HG03159 (cell line): ENCODE results near the gene ACTL6A.

Experiments
- ATAC-seq: cut with Tn5 transposase; IDR thresholded peaks from one replicate; pipeline ENCODE4 v1.9.1; 2021; ENCODE audit warnings: mild to moderate bottlenecking, moderate library complexity; ENCODE audit not compliant: unreplicated experiment

ACTL6A gene

DNA sequence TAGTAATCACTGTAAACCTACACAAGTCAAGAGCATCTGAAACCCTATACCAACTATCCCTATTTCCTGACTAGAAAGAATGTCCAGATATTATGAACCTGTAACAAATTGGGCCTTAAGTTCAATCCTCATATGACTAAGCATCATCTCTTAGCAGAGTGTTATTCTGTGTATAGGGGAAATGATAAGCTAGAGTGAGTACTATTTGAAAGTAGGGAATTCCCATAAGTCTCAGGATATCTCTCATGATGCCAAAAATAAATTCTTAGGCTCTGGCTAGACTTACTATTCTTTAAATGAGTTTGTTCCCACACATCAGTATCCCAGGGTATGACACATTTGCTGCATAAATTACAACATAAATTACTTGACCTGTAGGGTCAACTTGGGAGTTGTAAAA, 26.4 kb downstream of the ACTL6A start:
- ATAC-seq = no peak

DNA sequence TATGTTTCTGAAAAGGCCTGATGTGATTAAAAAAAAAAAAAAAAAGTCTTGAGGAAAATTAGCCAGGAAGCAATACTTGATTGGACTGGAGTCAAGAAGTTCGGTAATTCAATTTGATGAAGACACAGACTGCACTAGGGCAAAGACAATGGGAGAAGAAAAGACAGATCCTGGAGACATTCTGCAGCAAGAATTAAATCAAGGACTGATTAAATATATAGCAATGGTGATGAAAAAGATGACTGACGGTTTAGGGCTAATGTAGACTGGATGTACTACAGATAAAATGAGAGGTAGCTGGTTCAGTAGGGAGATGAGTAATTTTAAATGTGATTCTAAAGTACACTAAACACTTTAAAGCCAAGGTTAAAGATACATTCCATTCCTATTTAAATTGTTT, 27.9 kb downstream of the ACTL6A start:
- ATAC-seq = no peak

DNA sequence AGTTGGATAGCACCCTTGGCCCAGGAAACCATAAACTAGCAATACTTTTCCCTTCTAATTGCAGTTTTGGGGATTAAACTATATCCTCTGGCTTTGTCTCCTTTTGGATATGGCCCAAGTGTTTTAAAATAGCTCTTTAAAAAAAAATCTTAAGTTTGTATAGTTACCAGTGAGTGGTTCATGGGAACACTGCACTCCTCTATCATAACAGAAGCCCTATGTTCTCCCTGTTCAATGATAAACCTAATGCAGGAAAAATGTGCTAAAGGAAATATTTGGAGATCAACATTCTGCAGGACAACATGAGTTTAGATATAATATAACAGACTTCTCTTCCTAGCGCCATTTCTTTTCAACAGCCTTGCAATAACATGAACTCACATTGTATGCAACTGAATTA, 28.6 kb downstream of the ACTL6A start:
- ATAC-seq = no peak

DNA sequence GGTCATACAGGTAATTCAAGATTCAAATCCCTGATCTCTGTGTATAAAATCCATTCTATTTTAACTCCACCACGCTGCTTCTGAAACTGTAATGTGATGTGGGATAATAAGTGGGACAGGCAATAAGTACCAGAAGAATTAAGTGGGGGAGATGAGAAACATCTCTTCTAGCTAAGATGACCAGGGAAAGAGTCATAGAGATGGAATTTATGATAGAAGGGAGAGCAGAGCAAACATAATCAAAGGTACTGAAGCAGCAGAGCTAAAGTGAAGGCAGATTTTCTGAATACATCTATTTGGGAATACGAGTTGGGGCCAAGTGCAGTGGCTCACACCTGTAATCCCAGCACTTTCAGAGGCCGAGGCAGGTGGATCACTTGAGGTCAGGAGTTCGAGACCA, 36.8 kb downstream of the ACTL6A start:
- no peak for ATAC-seq

DNA sequence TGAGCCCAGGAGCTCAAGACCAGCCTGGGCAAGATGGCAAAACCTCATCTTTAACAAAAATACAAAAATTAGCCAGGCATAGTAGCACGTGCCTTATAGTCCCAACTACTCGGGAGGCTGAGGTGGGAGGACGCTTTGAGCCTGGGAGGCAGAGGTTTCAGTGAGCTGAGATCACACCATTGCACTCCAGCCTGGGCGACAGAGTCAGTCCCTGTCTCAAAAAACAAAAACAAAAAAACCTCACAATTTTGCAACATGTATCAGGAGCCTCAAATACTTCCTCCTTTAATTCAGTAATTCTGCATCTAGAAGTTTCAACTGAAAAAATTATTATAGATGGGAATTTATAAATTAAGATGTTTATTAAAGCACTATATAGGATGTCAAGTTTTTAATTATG, 40.6 kb downstream of the ACTL6A start:
- ATAC-seq = no peak

DNA sequence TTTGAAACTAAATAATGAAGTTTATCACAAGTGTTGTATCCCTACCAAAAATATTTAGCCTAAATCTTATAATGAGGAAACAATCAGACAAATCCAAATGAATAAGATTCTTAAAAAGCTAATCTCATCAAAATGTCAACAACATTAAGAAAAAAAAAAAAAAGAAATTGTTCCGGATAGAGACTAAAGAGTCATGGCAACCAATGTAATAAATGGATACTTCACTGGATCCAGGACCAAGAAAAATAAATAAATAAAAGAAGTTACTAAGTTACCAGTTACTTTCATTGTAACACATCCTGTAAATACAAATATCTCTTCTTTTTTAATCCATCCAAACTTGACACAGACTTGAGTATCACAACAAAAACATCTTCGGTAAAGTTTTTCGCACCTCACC, 41.1 kb downstream of the ACTL6A start:
- ATAC-seq = no peak

DNA sequence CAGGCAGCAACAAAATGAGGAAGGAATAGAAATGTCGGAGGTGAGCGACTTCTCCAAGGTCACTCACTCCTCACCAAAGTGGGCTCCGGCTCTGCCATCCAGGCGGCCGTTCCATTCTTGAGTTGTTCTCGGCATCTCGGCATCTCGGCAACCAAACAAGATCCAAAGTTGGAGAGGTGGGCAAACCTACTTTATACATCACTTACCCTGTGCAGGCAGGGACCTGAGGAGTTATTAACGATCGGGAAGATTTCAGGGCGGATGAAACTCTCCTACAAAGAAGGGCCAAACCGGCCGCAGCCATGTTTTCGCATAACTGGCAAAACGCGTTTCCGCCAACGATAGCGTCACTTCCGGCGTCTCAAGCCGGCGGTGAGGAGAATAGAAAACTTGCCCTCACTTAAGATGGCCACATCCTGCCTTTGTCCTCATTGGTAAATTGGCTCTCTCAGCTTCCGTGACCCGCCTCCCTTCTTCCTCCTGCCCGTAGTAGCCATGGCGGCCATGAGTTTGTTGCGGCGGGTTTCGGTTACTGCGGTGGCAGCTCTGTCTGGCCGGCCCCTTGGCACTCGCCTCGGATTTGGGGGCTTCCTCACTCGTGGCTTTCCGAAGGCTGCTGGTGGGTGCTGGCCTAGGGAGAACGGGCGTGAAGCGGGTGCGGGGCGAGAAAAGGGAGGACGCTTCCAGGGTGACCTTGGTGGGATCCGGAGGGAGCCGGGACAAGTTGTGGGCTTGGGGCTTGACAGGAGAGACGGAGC, 41.8 kb downstream of the ACTL6A start, which contains the start of the genes MRPL47 and NDUFB5:
TSS of gene MRPL47 (minus strand) at position 318 of the 758 bp plus-strand sequence. CDS start at position 304, 14 bp downstream.
TSS of gene NDUFB5 (plus strand) at position 474 of the 758 bp plus-strand sequence. CDS start at position 496, 22 bp downstream.
- ATAC-seq = peak; percentile 96

DNA sequence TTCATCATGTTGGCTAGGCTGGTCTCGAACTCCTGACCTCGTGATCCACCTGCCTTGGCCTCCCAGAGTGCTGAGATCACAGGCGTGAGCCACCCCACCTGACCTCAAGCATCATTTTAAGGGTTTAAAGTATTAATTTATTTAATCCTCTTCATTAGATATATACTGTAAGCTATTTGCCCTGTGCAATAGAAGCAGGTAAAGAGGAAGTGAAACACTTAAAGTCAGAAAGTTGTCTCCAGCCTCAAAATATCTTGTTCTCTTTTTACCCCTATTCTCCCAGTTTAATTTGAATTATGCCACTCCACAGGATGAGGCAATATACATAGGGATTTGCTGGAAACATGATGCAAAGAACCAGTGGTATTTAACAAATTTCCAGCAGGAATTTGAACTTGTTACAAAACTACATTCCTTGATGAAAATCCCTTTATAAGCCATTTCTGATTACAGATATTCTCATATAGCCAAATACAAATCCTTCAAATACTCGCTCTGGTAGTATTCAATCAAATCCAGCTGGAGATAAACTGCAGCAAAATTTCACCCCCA, 43.9 kb downstream of the ACTL6A start:
- peak; percentile 20 for ATAC-seq

DNA sequence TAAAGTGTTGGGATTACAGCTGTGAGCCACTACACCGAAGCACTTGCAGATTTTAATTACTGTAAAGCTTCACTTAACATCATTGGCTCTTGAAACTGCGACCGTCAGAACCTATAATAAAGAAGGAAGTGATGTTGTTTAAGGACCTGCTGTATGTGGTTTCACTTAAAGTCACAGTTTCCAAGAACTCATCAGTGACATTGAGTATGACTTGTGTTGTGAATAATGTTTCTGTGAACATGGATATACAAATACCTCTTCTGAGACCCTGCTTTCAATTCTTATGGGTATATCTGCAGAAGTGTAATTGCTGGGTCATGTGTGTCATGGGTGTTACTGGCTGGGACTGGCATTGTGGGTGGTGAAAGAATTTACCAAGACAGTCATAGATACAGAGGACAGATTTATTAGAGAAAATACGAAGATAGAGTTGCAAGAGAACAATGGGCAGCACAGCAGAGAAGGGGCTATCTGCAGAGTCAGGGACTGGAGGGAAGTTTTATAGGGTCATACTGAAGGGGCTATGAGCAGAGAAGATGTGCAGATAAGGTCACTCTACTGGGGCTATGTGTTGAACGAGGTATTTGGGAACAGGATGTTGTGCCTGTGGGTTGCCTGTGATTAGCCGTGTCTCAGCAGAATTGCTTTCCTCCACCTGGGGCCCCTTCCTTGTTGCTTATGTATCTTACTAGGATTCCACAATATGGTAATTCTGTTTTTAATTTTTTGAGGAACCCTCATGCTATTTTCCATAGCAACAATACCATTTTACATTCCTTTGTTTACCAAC, 46.4 kb downstream of the ACTL6A start:
- ATAC-seq = peak; percentile 59

DNA sequence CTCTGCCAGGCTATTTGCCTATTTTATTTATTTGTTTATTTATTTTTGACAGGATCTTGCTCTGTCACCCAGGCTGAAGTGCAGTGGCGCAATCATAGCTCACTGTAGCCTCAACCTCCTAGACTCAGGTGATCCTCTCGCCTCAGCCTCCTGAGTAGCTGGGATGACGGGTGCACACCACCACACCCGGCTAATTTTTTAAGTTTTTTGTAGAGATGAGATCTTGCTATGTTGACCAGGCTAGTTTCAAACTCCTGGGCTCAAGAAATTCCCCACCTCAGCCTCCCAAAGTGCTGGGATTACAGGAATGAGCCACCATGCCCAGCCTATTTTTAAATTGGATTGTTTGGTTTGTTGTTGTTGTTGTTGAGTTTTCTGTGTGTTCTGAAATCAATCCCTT, 47.3 kb downstream of the ACTL6A start:
- no peak for ATAC-seq

DNA sequence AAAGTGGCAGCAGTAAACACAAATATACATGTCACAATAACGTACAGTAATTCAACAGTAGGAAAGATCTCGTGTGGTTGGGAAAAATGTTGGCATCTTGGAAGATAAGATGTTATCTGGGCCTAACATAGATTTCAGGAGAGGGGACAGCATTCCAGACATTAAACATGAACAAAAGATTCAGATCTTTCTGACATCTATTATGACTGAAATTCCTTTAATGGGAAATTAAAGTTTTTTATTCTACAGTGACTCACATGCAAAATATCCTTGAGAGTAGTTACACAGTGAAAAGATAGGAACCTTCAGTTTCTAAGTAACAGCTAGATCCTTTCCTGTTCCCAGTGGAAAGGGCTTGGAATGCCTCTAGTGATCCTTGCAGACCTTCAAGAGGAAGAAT, 51.1 kb downstream of the ACTL6A start:
- no peak for ATAC-seq

DNA sequence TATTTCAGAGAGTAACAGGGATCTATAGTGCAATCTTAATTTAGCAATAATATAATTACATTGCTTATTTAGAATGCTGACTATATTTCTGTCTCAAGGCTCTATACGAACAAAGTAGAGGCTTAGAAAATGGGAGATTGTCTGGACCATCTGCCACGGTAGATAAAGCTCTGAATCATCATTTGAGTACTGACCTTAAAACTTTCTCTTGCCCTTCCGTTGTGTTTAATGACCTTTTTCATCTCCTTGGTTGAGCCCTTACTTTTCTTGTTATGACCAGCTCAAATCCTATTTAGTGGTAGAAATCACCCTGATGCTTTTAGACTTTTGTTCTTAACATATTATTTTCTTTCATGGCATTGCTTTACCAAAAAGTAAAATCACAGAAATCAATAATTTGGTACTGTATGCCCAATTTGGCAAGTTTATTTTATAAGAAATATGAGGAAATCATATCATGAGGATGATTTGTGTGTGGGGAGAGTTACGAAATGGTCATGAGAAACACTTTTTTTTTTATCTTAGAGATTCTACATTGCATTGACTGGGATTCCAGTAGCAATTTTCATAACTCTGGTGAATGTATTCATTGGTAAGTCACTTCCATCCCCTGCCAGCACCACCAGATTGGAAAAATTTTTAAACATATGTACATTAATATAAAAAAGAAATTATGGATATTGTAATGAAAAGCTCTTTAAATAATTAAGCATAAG, 52.9 kb downstream of the ACTL6A start:
- ATAC-seq = no peak

DNA sequence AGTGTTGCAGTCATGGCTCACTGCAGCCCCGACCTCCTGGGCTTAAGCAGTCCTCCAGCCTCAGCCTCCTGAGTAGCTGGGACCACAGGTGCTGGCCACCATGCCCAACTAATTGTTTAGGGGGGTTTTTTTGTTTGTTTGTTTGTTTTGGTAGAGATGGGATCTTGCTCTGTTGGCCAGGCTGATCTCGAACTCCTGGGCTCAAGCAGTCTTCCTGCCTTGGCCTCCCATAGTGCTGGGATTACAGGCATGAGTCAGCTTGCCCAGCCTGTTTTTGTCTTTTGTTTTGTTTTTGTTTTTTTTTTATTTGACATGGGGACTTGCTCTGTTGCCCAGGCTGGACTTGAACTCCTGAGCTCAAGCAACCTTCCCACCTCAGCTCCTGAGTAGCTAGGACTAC, 59.3 kb downstream of the ACTL6A start:
- ATAC-seq = no peak

DNA sequence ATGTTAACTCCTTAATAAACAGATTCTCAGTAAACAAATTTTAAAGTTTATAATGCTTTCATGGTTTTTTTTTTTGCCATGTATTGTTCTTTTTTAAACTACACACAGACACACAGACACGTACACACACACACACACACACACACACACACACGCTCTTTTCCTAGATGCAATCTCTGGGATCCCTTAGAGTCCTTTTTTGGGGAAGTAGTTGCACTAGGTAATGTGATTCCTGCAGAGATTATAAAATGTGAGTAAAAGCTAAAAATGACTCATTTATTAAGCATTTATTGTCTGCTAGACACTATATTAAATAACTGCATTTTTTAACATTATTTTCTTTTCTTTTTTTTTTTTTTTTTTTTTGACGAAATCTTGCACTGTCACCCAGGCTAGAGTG, 61.7 kb downstream of the ACTL6A start:
- no peak for ATAC-seq

DNA sequence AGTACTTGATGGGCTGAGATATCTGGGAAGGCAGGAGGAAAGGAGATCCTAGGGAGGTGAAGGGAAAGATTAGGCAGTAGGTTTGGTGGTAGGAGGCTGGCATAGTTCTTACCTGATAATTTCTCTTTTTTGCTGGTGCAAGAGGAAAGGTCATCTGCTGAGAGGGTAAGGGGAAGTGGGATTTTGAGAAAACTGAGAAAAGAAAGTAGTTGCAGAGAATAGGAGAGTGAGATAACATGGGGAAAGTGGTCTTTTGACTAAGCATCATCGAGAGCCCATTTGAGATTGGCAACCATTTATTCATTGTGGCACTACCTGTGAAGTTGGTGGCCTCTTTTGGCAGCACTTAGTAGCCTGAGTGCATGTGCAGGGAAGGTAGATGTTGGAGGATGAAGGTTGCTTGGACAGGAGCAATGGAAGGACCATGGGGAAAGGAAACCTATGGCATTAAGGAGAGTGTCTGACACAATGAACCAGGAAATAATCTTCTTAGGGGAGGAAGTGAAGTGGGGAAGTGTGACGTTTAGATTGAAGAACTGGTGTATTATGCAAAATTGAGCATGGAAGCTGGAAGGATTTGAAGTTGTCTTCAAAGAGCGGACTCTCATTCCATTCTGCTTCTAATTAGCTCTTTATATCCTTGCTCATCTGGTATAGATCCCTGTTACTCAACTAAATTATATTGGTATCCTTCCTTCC, 68.2 kb downstream of the ACTL6A start:
- no peak for ATAC-seq
